DLD1 (cell line): ENCODE results near the gene LDLRAD4.

Source experiments
- in situ Hi-C: cut with HindIII; loops from 2 replicates; pipeline ENCODE4 v1.10.0; 2017; ENCODE audit warnings: low sequenced_read_pairs

The LDLRAD4 gene

GRCh38 chr18:13218368-13218991 is at the start of gene LDLRAD4:
Gene LDLRAD4, plus strand, starts transcription at chr18:13218760.
- in situ Hi-C loops = no loop called here

GRCh38 chr18:13173578-13174145 is 44.9 kb upstream of the LDLRAD4 start:
- in situ Hi-C loops = no loop called here

- in situ Hi-C loops = no loop called here
These were observed 43.3 kb upstream of the LDLRAD4 start for GRCh38 chr18:13175266-13175665.

- in situ Hi-C loops = no loop called here
These were observed 42.8 kb upstream of the LDLRAD4 start for GRCh38 chr18:13175754-13176210.

GRCh38 chr18:13176847-13177246 is 41.7 kb upstream of the LDLRAD4 start:
- in situ Hi-C loops = no loop called here

- in situ Hi-C loops = no loop called here
These were observed 40.4 kb upstream of the LDLRAD4 start for GRCh38 chr18:13178197-13178596.

GRCh38 chr18:13178976-13179375 is 39.6 kb upstream of the LDLRAD4 start:
- in situ Hi-C loops = no loop called here

- in situ Hi-C loops = no loop called here
These were observed 38.9 kb upstream of the LDLRAD4 start for GRCh38 chr18:13179566-13180113.

GRCh38 chr18:13180614-13181375 is 37.8 kb upstream of the LDLRAD4 start:
- in situ Hi-C loops = no loop called here

GRCh38 chr18:13181765-13182164 is 36.8 kb upstream of the LDLRAD4 start:
- in situ Hi-C loops = no loop called here

- in situ Hi-C loops = no loop called here
These were observed 35.2 kb upstream of the LDLRAD4 start for GRCh38 chr18:13183359-13183758.

- in situ Hi-C loops = no loop called here
These were observed 34.8 kb upstream of the LDLRAD4 start for GRCh38 chr18:13183790-13184189.

- in situ Hi-C loops = no loop called here
These were observed 34.2 kb upstream of the LDLRAD4 start for GRCh38 chr18:13184396-13184795.

- in situ Hi-C loops = no loop called here
These were observed 32.8 kb upstream of the LDLRAD4 start for GRCh38 chr18:13185675-13186198.

GRCh38 chr18:13186687-13187086 is 31.9 kb upstream of the LDLRAD4 start:
- in situ Hi-C loops = no loop called here

- in situ Hi-C loops = no loop called here
These were observed 31.1 kb upstream of the LDLRAD4 start for GRCh38 chr18:13187498-13187897.

GRCh38 chr18:13191031-13191430 is 27.5 kb upstream of the LDLRAD4 start:
- in situ Hi-C loops = no loop called here

- in situ Hi-C loops = no loop called here
These were observed 26.8 kb upstream of the LDLRAD4 start for GRCh38 chr18:13191779-13192178.

GRCh38 chr18:13192970-13193369 is 25.6 kb upstream of the LDLRAD4 start:
- in situ Hi-C loops = no loop called here

- in situ Hi-C loops = no loop called here
These were observed 24.3 kb upstream of the LDLRAD4 start for GRCh38 chr18:13194239-13194638.

- in situ Hi-C loops = no loop called here
These were observed 19.9 kb upstream of the LDLRAD4 start for GRCh38 chr18:13198701-13199100.

- in situ Hi-C loops = no loop called here
These were observed 19.4 kb upstream of the LDLRAD4 start for GRCh38 chr18:13199169-13199568.
